Stimulated activated CD8-positive, alpha-beta memory T cell treated with anti-CD3 and anti-CD28 coated beads, Interleukin-15, amount 100 ng/mL, for 48 hours (primary cell): ENCODE results near the gene PSMD11.

Source experiments
- DNase-seq, 2 donors: peaks; one replicate each; pipeline ENCODE4 v3.0.0-alpha.2; 2020; ENCODE audit warnings: low read depth in 2 of 2

PSMD11 gene

GRCh38 chr17:32490101-32490482, 45.8 kb downstream of the PSMD11 start:
- no peak for DNase-seq

GRCh38 chr17:32491371-32492263, 47.3 kb downstream of the PSMD11 start:
- no peak for DNase-seq

- no peak for DNase-seq
Measured at GRCh38 chr17:32492264-32492589, 47.9 kb downstream of the PSMD11 start.

- DNase-seq = no peak
Measured at GRCh38 chr17:32492648-32493289, 48.5 kb downstream of the PSMD11 start.

- DNase-seq = no peak
Measured at GRCh38 chr17:32493571-32493970, 49.3 kb downstream of the PSMD11 start.

GRCh38 chr17:32493976-32494513, 49.7 kb downstream of the PSMD11 start:
- no peak for DNase-seq

GRCh38 chr17:32494621-32495358, 50.5 kb downstream of the PSMD11 start:
- no peak for DNase-seq

GRCh38 chr17:32495359-32496231, 51.3 kb downstream of the PSMD11 start:
- no peak for DNase-seq

GRCh38 chr17:32496395-32497073, 52.2 kb downstream of the PSMD11 start:
- no peak for DNase-seq

- DNase-seq = no peak
Measured at GRCh38 chr17:32497431-32498205, 53.3 kb downstream of the PSMD11 start.

GRCh38 chr17:32498391-32498790, 54.1 kb downstream of the PSMD11 start:
- no peak for DNase-seq

GRCh38 chr17:32502013-32502412, 57.7 kb downstream of the PSMD11 start:
- no peak for DNase-seq

- no peak for DNase-seq
Measured at GRCh38 chr17:32502710-32503109, 58.4 kb downstream of the PSMD11 start.

- DNase-seq = no peak
Measured at GRCh38 chr17:32503251-32504165, 59.2 kb downstream of the PSMD11 start.

- DNase-seq = no peak
Measured at GRCh38 chr17:32504166-32504990, 60.1 kb downstream of the PSMD11 start.

- no peak for DNase-seq
Measured at GRCh38 chr17:32508926-32509325, 64.6 kb downstream of the PSMD11 start.

- no peak for DNase-seq
Measured at GRCh38 chr17:32510466-32510865, 66.2 kb downstream of the PSMD11 start.

GRCh38 chr17:32512328-32512727, 68.0 kb downstream of the PSMD11 start:
- no peak for DNase-seq
